HG02852 (cell line): ENCODE measurements around the gene XIAP.
"Not testable (repeated sequence)": the region's sequence is repeated elsewhere in the genome, so short reads cannot be mapped to it uniquely, and the experiment has no call there.

Source experiments
- ATAC-seq: cut with Tn5 transposase; IDR thresholded peaks from one replicate; pipeline ENCODE4 v1.9.1; 2021; ENCODE audit warnings: mild to moderate bottlenecking, moderate library complexity; ENCODE audit not compliant: unreplicated experiment

Gene XIAP

DNA sequence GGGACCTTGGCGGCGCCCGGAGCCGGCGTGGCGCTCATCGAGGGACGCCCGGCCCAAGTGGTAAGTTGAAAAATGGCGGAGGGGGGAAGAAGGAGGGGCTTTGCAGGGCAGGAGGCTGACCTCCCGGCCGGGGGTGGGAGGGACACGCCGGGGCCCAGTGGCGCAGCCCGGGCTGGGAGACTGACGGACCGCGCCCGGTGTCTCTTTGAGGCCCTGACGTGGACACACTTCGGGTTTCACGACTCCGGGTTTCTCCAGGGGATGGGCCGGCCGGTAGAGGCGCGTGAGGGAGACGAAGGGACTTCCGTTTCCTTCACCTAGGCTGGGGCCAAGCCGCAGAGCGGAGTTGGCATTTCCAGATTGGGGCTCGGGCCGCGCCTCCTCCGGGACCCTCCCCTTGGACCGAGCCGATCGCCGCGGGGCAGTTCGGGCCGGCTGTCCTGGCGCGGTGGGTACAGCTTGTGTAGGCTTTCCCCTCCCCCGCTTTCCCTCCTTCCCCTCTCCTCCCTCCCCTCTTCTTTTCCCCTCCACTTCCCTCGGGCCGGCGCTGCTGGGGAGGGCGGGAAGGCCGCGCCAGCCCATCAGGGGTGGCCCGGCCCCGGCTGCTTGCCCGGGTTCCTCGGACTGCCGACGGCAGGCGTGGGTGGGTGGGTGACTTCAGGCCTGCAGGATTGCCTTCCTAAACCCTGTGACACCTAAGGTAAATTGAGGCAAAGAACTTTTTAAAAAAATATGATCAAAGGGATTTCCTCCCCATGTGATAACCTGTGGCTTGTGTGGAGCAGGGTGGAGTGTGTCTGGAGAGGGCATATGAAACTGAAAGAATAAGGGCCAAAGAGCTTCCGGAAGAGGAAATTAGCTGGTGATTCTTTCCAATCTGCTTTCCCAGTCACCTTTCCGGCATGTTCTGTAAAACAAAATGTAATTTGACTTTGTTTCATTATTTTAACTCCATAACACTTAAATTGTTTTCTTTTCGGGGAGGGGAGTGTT, at the start of gene XIAP:
TSS of gene XIAP (plus strand) at position 208 of the 993 bp plus-strand sequence. CDS start 25,610 bp downstream, outside the sequence.
- ATAC-seq = peak; percentile 78

DNA sequence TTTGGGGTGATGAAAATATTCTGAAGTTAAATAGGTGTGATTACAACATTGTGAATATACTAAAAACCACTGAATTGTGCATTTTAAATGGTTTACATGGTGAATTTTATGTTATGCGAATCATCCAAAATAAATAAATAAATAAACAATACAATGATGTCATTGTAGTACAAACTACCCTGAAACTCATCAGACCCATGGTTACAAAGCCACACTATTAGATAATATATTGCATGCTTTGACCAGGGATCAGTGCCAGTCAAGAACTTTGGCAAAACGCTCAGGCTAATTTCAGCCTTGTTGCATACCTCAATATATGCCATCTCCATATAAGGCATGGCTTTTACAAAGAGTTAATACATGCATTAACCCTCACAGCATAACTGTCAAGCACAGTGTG, 45.5 kb upstream of the XIAP start:
- ATAC-seq = no peak

DNA sequence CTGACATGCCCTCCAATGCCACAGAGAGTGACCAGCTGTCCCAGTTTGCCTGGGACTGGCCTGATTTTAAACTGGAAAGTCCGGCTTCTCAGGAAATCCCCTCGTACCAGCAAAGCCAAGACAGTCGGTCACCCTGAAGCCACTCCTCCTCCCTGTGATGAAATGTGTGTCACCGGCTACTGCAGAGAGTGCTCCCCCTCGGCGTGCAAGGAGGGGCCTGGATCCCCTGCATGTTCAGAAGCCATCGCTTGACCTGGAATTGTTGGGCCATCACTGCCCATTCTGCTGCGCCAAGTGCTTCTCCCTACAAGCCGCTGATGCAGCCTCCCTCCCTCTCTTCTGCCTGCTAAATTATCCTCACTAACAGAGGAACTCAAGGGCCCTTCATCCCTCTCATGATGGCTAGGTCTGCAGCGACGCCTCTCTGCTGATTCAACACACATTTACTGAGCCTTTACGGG, 44.9 kb upstream of the XIAP start:
- ATAC-seq = not testable (repeated sequence)

DNA sequence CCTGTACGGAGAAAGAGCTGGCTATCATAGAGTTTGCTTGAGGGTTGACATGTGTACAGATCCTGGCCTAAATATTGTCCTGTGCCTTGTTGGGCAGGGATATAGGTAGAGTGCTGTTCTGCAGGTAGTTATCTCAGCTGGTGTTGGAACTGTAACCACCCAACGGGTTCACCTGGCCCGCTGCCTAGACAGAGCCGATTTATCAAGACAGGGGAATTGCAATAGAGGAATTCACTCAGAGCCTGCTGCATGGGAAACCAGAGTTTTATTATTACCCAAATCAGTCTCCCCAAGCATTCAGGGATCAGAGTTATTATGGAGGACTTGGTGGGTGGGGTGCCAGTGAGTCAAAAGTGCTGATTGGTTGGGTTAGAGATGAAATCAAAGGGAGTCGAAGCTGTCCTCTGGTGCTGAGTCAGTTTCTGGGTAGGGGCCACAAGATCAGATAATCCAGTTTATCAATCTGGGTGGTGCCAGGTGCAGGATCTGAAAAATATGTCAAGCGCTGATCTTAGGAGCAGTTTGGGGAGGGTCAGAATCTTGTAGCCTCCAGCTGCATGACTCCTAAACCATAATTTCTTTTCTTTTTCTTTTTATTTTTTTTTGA, 42.5 kb upstream of the XIAP start:
- ATAC-seq = no peak

DNA sequence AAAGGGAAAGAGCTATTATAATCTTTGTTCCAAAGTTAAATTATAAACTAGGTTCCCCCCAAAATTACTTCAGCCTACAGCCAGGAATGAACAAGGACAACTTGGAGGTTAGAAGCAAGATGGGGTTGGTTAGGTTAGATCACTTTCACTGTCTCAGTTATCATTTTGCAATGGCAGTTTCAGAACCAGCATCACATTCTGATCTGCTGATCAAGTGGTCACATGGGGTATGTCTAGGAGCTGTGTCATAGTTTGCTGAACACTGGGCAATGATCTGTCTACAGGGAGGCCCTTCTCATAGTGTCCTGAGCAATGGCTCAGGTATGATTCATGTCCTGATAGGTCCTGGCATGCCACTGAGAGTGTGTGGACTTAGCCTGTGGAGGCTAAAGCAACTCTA, 41.6 kb upstream of the XIAP start:
- ATAC-seq = no peak

DNA sequence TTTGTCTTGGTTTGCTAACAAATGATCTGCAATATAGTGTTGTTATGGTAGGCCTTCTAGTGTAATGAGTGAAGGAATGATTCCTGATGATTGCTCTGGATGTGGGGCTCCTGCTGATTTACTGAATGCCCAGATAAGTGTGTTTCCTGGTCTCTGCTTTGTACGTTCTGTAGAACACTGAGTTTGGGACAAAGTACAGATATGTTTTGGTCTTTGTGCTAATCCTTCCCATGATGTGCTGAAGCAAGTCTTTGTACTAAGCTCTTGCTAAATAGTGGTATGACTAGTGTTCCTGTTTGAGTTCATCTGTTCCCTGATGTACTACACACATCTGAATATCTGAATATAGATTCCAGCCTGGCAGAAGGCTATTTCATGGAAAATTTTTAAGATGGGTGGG, 36.9 kb upstream of the XIAP start:
- no peak for ATAC-seq

DNA sequence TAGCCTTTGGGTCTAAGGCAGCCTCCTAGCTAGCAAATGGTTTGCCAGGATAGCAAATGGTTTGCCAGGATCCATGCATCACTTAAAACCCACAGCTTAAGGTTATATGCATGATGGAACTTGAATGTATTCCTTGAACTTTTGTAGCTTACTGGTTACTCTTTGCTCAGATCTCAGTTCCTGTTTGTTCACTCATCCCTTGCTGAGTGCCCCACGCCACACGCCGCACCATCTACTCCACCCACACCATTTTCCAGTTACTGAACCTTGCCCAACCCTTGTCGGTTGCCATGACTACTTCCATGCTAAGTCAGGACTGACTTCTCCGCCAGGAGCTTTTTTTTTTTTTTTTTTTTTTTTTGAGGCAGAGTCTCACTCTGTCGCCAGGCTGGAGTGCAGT, 29.5 kb upstream of the XIAP start:
- peak; percentile 79 for ATAC-seq

DNA sequence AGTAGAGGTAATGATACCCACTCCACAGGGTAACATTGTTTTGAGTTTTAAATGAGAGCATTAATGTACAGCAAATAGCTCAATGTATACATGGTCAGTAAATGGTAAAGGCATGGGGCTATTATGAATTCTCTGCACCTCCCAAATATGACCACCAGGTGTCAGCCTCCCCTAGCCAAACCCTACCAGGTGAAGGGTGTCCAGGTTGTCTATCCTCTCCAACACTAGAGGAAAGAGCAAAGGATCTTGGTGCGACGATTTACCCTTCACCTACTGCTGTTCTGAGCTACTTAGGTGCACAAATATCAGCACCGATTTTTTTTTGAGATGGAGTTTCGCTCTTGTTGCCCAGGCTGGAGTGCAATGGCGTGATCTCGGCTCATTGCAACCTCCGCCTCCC, 26.5 kb upstream of the XIAP start:
- ATAC-seq = peak; percentile 80

DNA sequence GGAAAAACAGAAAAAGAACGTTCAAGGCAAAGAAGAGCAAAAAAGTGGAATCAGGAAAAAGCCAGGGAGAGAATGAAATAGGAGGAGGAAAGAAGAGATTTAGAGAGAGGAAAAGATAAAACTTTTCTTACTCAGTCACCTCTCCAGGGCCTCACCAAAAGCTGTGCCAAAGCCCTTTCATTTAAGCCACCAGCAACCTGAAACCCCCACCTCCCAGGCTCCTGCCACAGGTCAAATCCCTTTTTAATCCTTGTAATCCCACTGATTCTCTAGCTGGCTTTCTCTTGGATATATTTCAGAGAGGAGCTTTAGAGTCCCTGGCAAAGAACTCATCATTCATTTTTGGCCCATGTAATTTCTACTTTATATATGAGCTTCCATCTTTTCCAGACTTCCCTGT, 25.7 kb upstream of the XIAP start:
- no peak for ATAC-seq

DNA sequence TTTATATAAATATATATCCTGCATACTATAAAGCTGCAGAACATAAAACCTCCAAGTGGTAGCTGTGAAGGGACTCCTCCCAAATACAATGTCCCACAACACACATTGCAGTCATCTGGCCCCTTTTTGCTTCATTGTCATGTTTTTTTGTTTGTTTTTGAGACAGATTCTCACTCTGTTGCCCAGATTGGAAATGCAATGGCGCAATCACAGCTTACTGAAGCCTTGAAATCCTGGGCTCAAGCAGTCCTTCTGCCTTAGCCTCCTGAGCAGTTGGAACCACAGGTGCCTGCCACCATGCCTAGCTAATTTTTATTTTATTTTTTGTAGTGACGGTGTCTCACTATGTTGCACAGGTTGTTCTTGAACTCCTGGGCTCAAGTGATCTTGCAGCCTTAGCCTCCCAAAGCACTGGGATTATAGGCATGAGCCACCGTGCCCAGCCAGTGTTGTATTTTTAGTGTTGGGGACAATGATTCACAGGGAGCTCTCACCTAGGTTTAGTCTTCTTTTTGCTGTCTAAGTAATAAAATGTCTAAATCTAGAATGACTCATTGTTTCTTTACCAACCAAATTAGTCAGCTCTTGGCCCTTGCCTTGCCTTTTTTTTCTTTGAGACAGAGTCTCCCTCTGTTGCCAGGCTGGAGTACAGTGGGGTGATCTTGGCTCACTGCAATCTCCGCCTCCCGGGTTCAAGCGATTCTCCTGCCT, 24.0 kb upstream of the XIAP start:
- peak; percentile 41 for ATAC-seq

DNA sequence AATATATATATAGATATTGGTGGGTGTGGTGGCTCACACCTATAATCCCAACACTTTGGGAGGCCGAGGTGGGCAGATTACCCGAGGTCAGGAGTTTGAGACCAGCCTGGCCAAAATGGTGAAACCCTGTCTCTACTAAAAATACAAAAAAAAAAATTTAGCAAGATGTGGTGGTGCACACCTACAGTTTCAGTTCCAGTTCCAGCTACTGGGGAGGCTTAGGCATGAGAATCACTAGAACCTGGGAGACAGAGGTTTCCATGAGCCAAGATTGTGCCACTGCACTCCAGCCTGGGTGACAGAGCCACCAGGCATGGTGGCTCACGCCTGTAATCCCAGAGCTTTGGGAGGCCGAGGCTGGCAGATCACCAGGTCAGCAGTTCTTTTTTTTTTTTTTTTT, 14.7 kb upstream of the XIAP start:
- not testable (repeated sequence) for ATAC-seq

DNA sequence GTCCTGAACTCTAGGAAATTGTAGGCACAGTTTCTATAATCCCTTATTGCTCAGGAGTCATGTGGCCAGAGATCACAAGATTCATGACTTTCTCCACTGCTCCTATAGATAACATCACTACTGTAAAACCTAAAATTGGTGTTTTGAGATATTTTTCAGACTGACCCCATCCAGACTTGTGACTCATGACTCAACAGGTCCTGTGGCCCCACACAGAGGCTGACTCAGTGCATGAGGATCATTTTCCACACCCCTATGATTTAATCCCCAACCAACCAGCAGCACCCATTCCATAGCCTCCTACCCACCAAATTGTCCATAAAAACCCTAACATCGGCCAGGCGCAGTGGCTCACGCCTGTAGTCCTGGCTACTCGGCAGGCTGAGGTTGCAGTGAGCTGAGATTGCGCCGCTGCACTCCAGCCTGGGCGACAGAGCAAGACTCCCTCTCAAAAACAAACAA, 13.2 kb upstream of the XIAP start:
- no peak for ATAC-seq

DNA sequence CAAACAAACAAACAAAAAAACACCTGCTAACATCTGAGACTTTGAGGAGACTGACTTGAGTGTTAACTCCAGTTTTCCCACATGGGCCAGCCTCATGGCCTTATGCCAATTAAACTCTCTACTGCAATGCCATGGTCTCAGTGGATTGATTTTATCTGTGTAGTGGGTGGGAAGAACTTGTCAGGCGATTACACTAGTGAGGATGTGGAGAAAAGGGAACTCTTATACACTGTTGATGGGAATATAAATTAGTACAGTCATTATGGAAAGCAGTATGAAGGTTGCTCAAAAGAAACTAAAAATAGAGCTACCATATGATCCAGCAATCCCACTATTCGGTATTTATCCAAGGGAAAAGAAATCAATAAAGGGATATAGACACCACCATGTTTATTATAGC, 12.8 kb upstream of the XIAP start:
- no peak for ATAC-seq

DNA sequence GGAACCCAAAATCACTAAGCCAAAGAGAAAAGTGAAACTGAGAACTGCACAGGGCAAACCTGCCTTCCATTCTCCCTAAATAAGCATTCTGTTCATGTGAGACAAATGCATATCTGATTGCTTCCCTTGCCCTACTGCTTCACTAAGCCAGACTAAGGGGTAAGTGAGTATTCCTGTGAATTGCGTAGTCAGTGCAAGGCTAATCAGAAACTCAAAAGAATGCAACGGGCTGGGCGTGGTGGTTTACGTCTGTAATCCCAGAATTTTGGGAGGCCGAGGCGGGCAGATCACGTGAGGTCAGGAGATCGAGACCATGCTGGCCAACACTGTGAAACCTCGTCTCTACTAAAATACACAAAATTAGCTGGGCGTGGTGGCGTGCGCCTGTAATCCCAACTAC, 10.8 kb upstream of the XIAP start:
- ATAC-seq = no peak

DNA sequence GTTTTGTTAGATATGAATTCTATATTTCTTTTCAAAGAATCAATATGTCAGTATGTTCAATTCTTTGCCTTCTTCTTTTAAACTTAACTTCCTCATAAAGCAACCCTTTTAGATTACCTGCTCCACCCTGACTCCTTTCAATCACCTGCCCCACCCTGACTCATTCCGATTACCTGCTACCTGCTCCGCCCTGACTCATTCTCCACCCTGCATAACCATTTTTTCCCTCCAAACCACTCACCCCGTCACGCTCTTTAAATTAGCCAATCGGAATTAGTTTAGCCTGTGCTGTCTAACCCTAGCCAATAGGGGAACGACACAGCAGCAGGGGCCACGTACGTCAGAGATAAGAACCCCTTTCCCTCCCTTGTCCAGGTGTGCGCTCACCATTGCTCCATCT, 9.9 kb upstream of the XIAP start:
- not testable (repeated sequence) for ATAC-seq

DNA sequence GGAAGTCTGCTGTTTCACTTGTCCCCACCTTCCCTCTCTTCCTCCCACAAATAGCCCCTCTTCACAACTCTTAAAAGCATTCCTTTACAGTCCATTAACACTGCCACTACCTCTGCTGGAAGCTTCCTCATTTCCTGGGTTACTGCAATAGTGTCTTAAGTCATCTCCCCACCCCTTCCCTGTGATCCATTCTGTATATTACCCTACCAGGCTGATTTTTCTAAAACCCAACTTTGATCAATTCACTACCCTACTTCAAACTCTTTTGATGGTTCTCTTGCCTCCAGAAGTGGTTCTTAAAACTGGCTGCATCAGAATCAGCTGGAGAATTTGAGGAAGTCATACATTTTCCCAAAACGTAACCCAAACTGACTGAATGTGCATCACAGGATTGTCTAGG, 8.8 kb upstream of the XIAP start:
- no peak for ATAC-seq

DNA sequence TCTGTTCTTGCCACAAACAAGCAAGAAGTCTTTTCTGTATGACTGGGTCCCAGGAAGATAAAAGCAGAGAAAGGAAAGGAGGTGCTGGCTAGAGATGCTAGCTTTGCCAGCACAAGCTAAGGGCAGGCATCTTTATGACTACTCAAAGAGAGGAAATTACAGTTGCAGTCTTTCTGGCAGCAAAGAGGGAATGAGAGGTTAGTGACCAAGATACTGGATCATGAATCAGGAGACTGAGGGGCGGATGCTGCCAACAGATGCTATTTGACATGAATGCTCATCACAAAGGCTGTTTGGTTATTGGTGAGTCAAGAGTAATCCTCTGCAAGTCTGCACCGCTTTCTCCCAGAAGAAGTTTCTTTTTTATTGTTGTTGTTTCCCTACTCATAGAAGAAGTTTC, 5.5 kb upstream of the XIAP start:
- no peak for ATAC-seq

DNA sequence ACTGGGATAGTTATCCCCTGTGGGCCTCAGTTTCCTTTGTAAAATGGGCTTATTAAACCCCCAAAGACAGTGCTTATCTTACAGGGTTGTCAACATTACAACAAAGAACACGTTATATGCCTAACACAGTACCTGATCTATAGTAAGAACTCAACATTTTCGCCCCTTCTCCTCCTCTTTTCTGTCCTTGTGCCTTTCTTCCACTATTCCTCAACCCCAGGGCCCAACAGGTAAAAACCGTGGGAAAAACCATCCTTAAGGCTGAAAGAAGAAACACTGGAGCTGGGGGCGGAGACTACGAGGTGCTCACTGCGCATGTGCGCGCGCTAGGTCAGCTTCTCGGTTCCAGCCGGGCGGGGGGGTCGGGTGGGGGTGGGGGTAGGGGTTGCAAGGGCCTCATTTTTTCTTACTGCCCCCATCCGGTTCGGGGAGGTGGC, 426 bp upstream of the XIAP start:
- ATAC-seq = peak; percentile 9

DNA sequence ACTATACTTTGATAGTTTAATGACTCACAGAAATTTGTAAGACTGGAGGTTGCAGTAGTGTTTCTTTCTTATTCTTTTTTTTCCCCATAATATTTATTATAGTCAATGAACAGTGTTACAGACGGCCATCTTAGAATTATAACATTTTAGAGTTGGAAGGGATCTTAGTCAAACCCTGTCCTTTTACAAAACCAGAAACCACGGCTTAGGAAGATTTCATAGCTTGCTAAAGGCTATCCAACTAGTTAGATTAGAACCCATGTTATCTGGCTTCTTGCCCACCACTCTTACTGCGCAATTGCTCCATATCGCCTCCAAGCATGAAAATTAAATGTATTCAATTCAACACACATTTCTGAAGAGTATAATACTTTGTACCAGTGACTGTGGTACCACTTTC, 1.1 kb downstream of the XIAP start:
- no peak for ATAC-seq

DNA sequence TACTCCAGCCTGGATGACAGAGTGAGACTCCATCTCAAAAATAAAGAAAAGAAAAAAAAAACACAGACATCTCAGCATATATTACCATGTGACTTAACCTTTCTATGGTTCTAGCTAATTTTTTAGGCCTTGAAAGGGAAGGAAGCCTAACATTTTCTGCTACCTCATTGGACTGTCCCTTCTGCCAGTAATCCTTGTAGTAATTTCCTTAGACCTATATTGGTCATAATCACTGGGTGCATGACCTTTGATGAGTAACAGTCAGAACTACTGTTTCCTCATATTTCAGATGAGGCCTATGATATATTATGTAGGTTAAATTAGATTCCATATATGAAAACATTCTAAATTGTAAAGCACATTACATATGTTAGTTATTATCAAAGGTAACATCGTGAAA, 9.6 kb downstream of the XIAP start:
- no peak for ATAC-seq

DNA sequence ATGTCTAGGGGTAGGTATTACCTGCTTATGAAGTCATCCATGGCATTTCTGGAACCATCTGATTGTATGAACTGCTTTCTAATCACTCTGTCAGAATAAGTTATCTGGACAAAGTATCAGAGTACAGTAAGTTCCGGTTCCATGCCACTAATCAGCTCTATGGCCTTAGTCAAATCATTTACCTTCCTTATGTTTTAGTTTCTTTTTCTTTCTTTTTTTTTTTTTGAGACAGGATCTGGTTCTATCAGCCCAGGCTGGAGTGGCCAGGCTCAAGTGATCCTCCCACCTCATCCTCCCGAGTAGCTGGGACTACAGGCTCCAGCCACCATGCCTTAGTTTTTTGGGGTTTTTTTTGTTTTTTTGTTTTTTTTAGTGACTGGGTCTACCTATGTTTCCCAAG, 11.5 kb downstream of the XIAP start:
- ATAC-seq = peak; percentile 45
